PFSK-1 (cell line): ENCODE results near the gene CLEC4G.

Experiments
- FOXP2 ChIP-seq: optimal IDR thresholded peaks from 2 replicates; pipeline ENCODE3; 2011; ENCODE audit warnings: borderline replicate concordance, control low read depth, inconsistent platforms; ENCODE audit not compliant: insufficient read depth; ENCODE audit errors: extremely low read length, extremely low read depth
- POLR2AphosphoS5 ChIP-seq: IDR thresholded peaks from 2 replicates; pipeline ENCODE4 v1.6.1; 2012; ENCODE audit warnings: low read depth, mild to moderate bottlenecking, control low read depth, low read length, moderate library complexity
- REST ChIP-seq, 2 experiments: IDR thresholded peaks; 2 replicates each; pipeline versions ENCODE4 v1.6.1 to v1.8.0; 2011 to 2012; ENCODE audit warnings: low read depth in 2 of 2, low read length in 2 of 2, control low read depth in 1 of 2, inconsistent platforms in 1 of 2, mild to moderate bottlenecking in 1 of 2, moderate library complexity in 1 of 2; ENCODE audit not compliant: insufficient read depth in 1 of 2
- SIN3A ChIP-seq: IDR thresholded peaks from 2 replicates; pipeline ENCODE4 v1.6.1; 2012; ENCODE audit warnings: mild to moderate bottlenecking, low read length, moderate library complexity, borderline replicate concordance; ENCODE audit not compliant: insufficient read depth
- TAF1 ChIP-seq: IDR thresholded peaks from 2 replicates; pipeline ENCODE4 v1.6.1; 2012; ENCODE audit warnings: low read length, control low read depth, borderline replicate concordance; ENCODE audit not compliant: insufficient read depth

CLEC4G gene

GRCh38 chr19:7691497-7691896 lies 40.4 kb downstream of the CLEC4G start:
- TF ChIP-seq FOXP2 (no peak), TAF1 (no peak), SIN3A (no peak), REST (IDR thresholded peaks at IDR 0.05; ENCODE audit: insufficient read depth in 1 of 2, low read depth in 2 of 2, low read length in 2 of 2) (no peak), POLR2AphosphoS5 (no peak)

- TF ChIP-seq SIN3A, result no peak
- TF ChIP-seq REST (IDR thresholded peaks at IDR 0.05; ENCODE audit: insufficient read depth in 1 of 2, low read depth in 2 of 2, low read length in 2 of 2), result no peak
- no peak for TF ChIP-seq POLR2AphosphoS5
- TF ChIP-seq TAF1, result no peak
- TF ChIP-seq FOXP2, result no peak
Observed at GRCh38 chr19:7690779-7691258, 41.1 kb downstream of the CLEC4G start.

- TF ChIP-seq SIN3A (no peak), REST (IDR thresholded peaks at IDR 0.05; ENCODE audit: insufficient read depth in 1 of 2, low read depth in 2 of 2, low read length in 2 of 2) (no peak), FOXP2 (no peak), POLR2AphosphoS5 (no peak), TAF1 (no peak)
Observed at GRCh38 chr19:7689165-7689564, 42.7 kb downstream of the CLEC4G start.

GRCh38 chr19:7687177-7687576 lies 44.7 kb downstream of the CLEC4G start:
- TF ChIP-seq FOXP2 (no peak), POLR2AphosphoS5 (no peak), TAF1 (no peak)

- TF ChIP-seq POLR2AphosphoS5, result no peak
- no peak for TF ChIP-seq REST (IDR thresholded peaks at IDR 0.05; ENCODE audit: insufficient read depth in 1 of 2, low read depth in 2 of 2, low read length in 2 of 2)
- no peak for TF ChIP-seq TAF1
- no peak for TF ChIP-seq SIN3A
- TF ChIP-seq FOXP2, result no peak
Observed at GRCh38 chr19:7685546-7686445, 46.1 kb downstream of the CLEC4G start.
